Measurements from ENCODE around the gene LIPC.

LIPC gene

GRCh38 chr15:58386081-58386480 is 45.7 kb upstream of the LIPC start:
- ATAC-seq (ENCODE audit: insufficient read depth, low read depth) = no peak
- TF ChIP-seq, protein P1, sequence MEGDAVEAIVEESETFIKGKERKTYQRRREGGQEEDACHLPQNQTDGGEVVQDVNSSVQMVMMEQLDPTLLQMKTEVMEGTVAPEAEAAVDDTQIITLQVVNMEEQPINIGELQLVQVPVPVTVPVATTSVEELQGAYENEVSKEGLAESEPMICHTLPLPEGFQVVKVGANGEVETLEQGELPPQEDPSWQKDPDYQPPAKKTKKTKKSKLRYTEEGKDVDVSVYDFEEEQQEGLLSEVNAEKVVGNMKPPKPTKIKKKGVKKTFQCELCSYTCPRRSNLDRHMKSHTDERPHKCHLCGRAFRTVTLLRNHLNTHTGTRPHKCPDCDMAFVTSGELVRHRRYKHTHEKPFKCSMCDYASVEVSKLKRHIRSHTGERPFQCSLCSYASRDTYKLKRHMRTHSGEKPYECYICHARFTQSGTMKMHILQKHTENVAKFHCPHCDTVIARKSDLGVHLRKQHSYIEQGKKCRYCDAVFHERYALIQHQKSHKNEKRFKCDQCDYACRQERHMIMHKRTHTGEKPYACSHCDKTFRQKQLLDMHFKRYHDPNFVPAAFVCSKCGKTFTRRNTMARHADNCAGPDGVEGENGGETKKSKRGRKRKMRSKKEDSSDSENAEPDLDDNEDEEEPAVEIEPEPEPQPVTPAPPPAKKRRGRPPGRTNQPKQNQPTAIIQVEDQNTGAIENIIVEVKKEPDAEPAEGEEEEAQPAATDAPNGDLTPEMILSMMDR (IDR thresholded peaks at IDR 0.05; ENCODE audit: borderline replicate concordance, extremely low read depth, low read length, poor library complexity, severe bottlenecking) = no peak
- no peak for TF ChIP-seq EZH2 (IDR thresholded peaks at IDR 0.05; ENCODE audit: borderline replicate concordance, low read depth, low read length, severe bottlenecking)
- Histone ChIP-seq H3K9me3 (ENCODE audit: insufficient read depth, low read length, severe bottlenecking) (no peaks in the 10 kb centered on the region), H3K4me1 (ENCODE audit: insufficient read depth, low read length) (no peaks in the 10 kb centered on the region), H3K4me2 (ENCODE audit: insufficient read depth, low read length) (no peak overlapping the region), H2AFZ (ENCODE audit: low read depth, low read length) (no peak overlapping the region), H3K4me3 (ENCODE audit: low read depth in 1 of 2, low read length in 2 of 2) (no peak overlapping the region), H3K79me2 (ENCODE audit: insufficient read depth, low read length) (no peaks in the 10 kb centered on the region), H3K36me3 (ENCODE audit: insufficient read depth, low read length) (no peaks in the 10 kb centered on the region), H3K9ac (ENCODE audit: low read depth, low read length) (no peak overlapping the region), H3K27ac (ENCODE audit: low read length) (no peak overlapping the region), H3K27me3 (ENCODE audit: insufficient read depth, low read length, poor library complexity) (no peaks in the 10 kb centered on the region), H4K20me1 (ENCODE audit: insufficient read depth, low read length) (no peaks in the 10 kb centered on the region)
- no peak for DNase-seq

- no peak for DNase-seq
- H3K9me3 ChIP-seq (ENCODE audit: insufficient read depth, low read length, severe bottlenecking) = no peaks in the 10 kb centered on the region
- H3K27ac ChIP-seq (ENCODE audit: low read length) = no peak overlapping the region
- H4K20me1 ChIP-seq (ENCODE audit: insufficient read depth, low read length) = no peaks in the 10 kb centered on the region
- no peaks in the 10 kb centered on the region for H3K79me2 ChIP-seq (ENCODE audit: insufficient read depth, low read length)
- H2AFZ ChIP-seq (ENCODE audit: low read depth, low read length) = no peak overlapping the region
- H3K36me3 ChIP-seq (ENCODE audit: insufficient read depth, low read length) = no peaks in the 10 kb centered on the region
- H3K4me3 ChIP-seq (ENCODE audit: low read depth in 1 of 2, low read length in 2 of 2) = no peak overlapping the region
- H3K4me2 ChIP-seq (ENCODE audit: insufficient read depth, low read length) = no peak overlapping the region
- no peaks in the 10 kb centered on the region for H3K4me1 ChIP-seq (ENCODE audit: insufficient read depth, low read length)
- TF ChIP-seq, protein P1 (IDR thresholded peaks at IDR 0.05; ENCODE audit: borderline replicate concordance, extremely low read depth, low read length, poor library complexity, severe bottlenecking) = no peak
- TF ChIP-seq EZH2 (IDR thresholded peaks at IDR 0.05; ENCODE audit: borderline replicate concordance, low read depth, low read length, severe bottlenecking) = no peak
- H3K9ac ChIP-seq (ENCODE audit: low read depth, low read length) = no peak overlapping the region
- no peak for ATAC-seq (ENCODE audit: insufficient read depth, low read depth)
- H3K27me3 ChIP-seq (ENCODE audit: insufficient read depth, low read length, poor library complexity) = no peaks in the 10 kb centered on the region
Measured at GRCh38 chr15:58386641-58387040, 45.1 kb upstream of the LIPC start.

DNA sequence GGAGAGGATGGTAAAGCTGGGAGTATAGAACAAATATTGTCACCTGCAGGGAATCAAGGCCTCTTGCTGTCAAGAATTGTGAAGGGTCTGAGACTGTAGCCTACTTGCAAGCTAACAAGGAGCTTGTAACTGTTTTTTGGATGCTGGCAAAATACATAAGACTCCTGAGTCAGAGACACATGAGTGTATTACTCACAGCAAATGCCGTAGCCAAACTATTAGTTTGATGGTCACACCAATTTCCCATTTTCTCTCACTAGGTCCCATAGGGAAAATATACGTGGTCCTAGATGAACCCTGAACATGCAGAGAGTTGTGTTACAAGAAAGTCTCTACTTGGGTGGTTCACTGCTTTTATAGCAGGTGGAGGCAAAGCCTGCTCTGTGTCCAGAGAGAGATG is 44.7 kb upstream of the LIPC start:
- Histone ChIP-seq H3K27me3 (ENCODE audit: insufficient read depth, low read length, poor library complexity) (no peaks in the 10 kb centered on the region), H3K36me3 (ENCODE audit: insufficient read depth, low read length) (no peaks in the 10 kb centered on the region), H2AFZ (ENCODE audit: low read depth, low read length) (no peak overlapping the region), H3K9ac (ENCODE audit: low read depth, low read length) (no peak overlapping the region), H3K4me3 (ENCODE audit: low read depth in 1 of 2, low read length in 2 of 2) (no peak overlapping the region), H3K9me3 (ENCODE audit: insufficient read depth, low read length, severe bottlenecking) (no peaks in the 10 kb centered on the region), H3K4me2 (ENCODE audit: insufficient read depth, low read length) (no peak overlapping the region), H3K4me1 (ENCODE audit: insufficient read depth, low read length) (no peaks in the 10 kb centered on the region), H3K79me2 (ENCODE audit: insufficient read depth, low read length) (no peaks in the 10 kb centered on the region), H3K27ac (ENCODE audit: low read length) (no peak overlapping the region), H4K20me1 (ENCODE audit: insufficient read depth, low read length) (no peaks in the 10 kb centered on the region)
- TF ChIP-seq, protein P1 (IDR thresholded peaks at IDR 0.05; ENCODE audit: borderline replicate concordance, extremely low read depth, low read length, poor library complexity, severe bottlenecking) = no peak
- no peak for TF ChIP-seq EZH2 (IDR thresholded peaks at IDR 0.05; ENCODE audit: borderline replicate concordance, low read depth, low read length, severe bottlenecking)
- ATAC-seq (ENCODE audit: insufficient read depth, low read depth) = no peak
- DNase-seq = no peak

DNA sequence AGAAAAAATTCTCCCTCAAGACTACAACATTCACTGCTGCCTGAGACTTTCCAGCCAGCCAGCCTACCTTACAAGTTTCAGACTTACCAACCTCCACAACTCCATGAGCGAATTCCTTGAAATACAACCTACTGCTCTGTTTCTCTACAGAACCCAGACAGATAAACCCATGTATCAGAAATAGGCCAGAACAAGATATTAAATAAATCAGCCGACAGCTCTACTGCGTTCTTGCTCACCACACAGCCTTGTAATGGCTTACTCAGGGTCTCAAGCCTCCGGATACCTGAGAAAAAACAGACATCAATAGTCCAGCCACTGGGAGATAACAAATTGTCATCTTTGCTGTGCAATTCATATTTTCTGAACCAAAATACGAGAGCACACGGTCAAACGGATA is 43.6 kb upstream of the LIPC start:
- no peaks in the 10 kb centered on the region for H3K27me3 ChIP-seq (ENCODE audit: insufficient read depth, low read length, poor library complexity)
- no peak overlapping the region for H2AFZ ChIP-seq (ENCODE audit: low read depth, low read length)
- H3K9ac ChIP-seq (ENCODE audit: low read depth, low read length) = no peak overlapping the region
- TF ChIP-seq EZH2 (IDR thresholded peaks at IDR 0.05; ENCODE audit: borderline replicate concordance, low read depth, low read length, severe bottlenecking) = no peak
- TF ChIP-seq, protein P1 (IDR thresholded peaks at IDR 0.05; ENCODE audit: borderline replicate concordance, extremely low read depth, low read length, poor library complexity, severe bottlenecking) = no peak
- no peaks in the 10 kb centered on the region for H3K9me3 ChIP-seq (ENCODE audit: insufficient read depth, low read length, severe bottlenecking)
- H3K4me1 ChIP-seq (ENCODE audit: insufficient read depth, low read length) = no peaks in the 10 kb centered on the region
- H3K4me3 ChIP-seq (ENCODE audit: low read depth in 1 of 2, low read length in 2 of 2) = no peak overlapping the region
- no peak overlapping the region for H3K27ac ChIP-seq (ENCODE audit: low read length)
- no peak for DNase-seq
- H3K4me2 ChIP-seq (ENCODE audit: insufficient read depth, low read length) = no peak overlapping the region
- H3K36me3 ChIP-seq (ENCODE audit: insufficient read depth, low read length) = no peaks in the 10 kb centered on the region
- ATAC-seq (ENCODE audit: insufficient read depth, low read depth) = no peak
- H3K79me2 ChIP-seq (ENCODE audit: insufficient read depth, low read length) = no peaks in the 10 kb centered on the region
- H4K20me1 ChIP-seq (ENCODE audit: insufficient read depth, low read length) = no peaks in the 10 kb centered on the region

Measured in DND-41 (cell line).